CD4-positive, alpha-beta T cell treated with Interleukin-15 for 1 hour (primary cell): ENCODE measurements around the gene PAX6.
"Not testable (repeated sequence)": the region's sequence is repeated elsewhere in the genome, so short reads cannot be mapped to it uniquely, and the experiment has no call there.

Experiments
- DNase-seq: peaks from one replicate; pipeline ENCODE4 v3.0.0-alpha.2; 2020

The PAX6 gene

GRCh38 chr11:31763296-31763695 is 47.8 kb downstream of the PAX6 start:
- DNase-seq: no peak

- DNase-seq: no peak
These were observed 49.5 kb downstream of the PAX6 start for GRCh38 chr11:31761636-31762035.

- no peak for DNase-seq
These were observed 53.8 kb downstream of the PAX6 start for GRCh38 chr11:31757260-31757835.

GRCh38 chr11:31747581-31747980 is 63.5 kb downstream of the PAX6 start:
- DNase-seq: no peak

- DNase-seq: not testable (repeated sequence)
These were observed 70.3 kb downstream of the PAX6 start for GRCh38 chr11:31740731-31741368.

- no peak for DNase-seq
These were observed 71.0 kb downstream of the PAX6 start for GRCh38 chr11:31740131-31740530.
